Gastrocnemius medialis (tissue), 4 donors: ENCODE measurements around the gene DPYSL5. TPM values are rescaled to one million over a fixed set of nuclear protein-coding genes. Genes with fewer than 3 reads are reported as not detected.

ENCODE experiments used
- ATAC-seq, 2 donors: fragments of 150-250 bp; one replicate each; pipeline ENCODE4 v1.9.1; 2016
- DNase-seq, 2 donors: peaks; one replicate each; pipeline ENCODE4 v3.0.0-alpha.2; 2019
- H3K27ac ChIP-seq, 4 donors: fragments of 200-600 bp; sonication (generic); 1 replicate in 1 of 4; 2 replicates in 3 of 4; pipeline ENCODE4 v1.5.1; 2016 to 2018; ENCODE audit warnings: mild to moderate bottlenecking in 2 of 4, moderate library complexity in 1 of 4
- H3K27me3 ChIP-seq, 3 donors: fragments of 200-600 bp; sonication (generic) in 2 of 3; 1 replicate in 1 of 3; 2 replicates in 2 of 3; pipeline versions ENCODE4 v1.5.1 to v1.6.0; 2016 to 2019; ENCODE audit warnings: mild to moderate bottlenecking in 1 of 3, moderate library complexity in 1 of 3
- H3K36me3 ChIP-seq, 2 donors: fragments of 200-600 bp; sonication (generic) in 1 of 2; one replicate each; pipeline ENCODE4 v1.5.1; 2017 to 2018
- H3K4me1 ChIP-seq, 2 donors: fragments of 200-600 bp; sonication (generic) in 1 of 2; one replicate each; pipeline ENCODE4 v1.5.1; 2016 to 2017; ENCODE audit warnings: mild to moderate bottlenecking in 2 of 2
- H3K4me3 ChIP-seq, 4 donors: fragments of 200-600 bp; sonication (generic) in 3 of 4; 1 replicate in 1 of 4; 2 replicates in 3 of 4; pipeline ENCODE4 v1.5.1; 2016 to 2019; ENCODE audit warnings: mild to moderate bottlenecking in 2 of 4
- H3K9me3 ChIP-seq, 3 donors: fragments of 200-600 bp; sonication (generic) in 2 of 3; 1 replicate in 1 of 3; 2 replicates in 2 of 3; pipeline ENCODE4 v1.5.1; 2016 to 2019
- POLR2A ChIP-seq, 2 donors: fragments of 450-650 bp; IDR thresholded peaks; one replicate each; pipeline ENCODE4 v1.6.1; 2017; ENCODE audit warnings: antibody characterized with exemption in 2 of 2, mild to moderate bottlenecking in 2 of 2, moderate library complexity in 2 of 2
- in situ Hi-C, 4 donors: fragments of 200-750 bp; cut with MboI; loops; one replicate each; pipeline versions ENCODE4 v1.15.0 to v1.8.0; 2017; ENCODE audit warnings: low sequenced_read_pairs in 4 of 4
- intact Hi-C: fragments of 100-400 bp; cut with DNase I; formaldehyde crosslinking; loops from one replicate; pipeline ENCODE4 v1.15.1; 2023; ENCODE audit warnings: low total_unique reads
- total RNA-seq, 4 donors: library from RNA; depleted of rRNA; stranded (reverse); fragments of >200 nt; gene quantifications; one replicate each; pipeline versions ENCODE4 v1.1.0 to v1.2.3, GENCODE V29; 2016
- TF ChIP-seq, protein P1 (sequence below), 5 experiments: fragments of 450-650 bp in 3 of 5; fragments of 200-600 bp in 2 of 5; sonication (generic) in 2 of 5; IDR thresholded peaks in 4 of 5; conservative IDR thresholded peaks in 1 of 5; 1 replicate in 4 of 5; 2 replicates in 1 of 5; pipeline ENCODE4 v1.5.1; 2016 to 2019; ENCODE audit warnings: antibody characterized with exemption in 5 of 5, mild to moderate bottlenecking in 3 of 5, moderate library complexity in 3 of 5

DPYSL5 gene
- total RNA-seq, 4 donors from 2014 or later, result not detected

DNA sequence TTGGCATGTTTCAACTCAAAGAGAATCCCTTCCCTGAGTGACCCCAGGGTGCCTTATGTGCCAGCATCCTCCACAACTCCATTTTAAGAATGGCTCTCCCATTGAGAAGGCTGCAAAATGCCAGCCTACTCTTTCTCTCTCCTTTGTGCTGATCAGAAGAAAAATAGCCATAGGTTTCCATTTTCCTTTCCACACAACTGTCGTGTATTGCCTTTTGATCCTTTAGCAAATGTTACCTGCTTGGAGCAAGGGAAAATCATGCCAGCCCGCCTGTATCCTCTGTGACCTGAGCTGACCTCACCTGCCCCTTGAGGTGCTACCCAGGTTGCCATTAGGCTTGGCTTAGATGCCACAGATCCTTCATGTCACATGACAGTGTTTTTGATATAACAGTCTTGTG is 38.8 kb downstream of the DPYSL5 start:
- Histone ChIP-seq H3K4me1 (no peaks in the 10 kb centered on the region), H3K9me3 (no peaks in the 10 kb centered on the region), H3K36me3 (no peaks in the 10 kb centered on the region), H3K4me3 (no peak overlapping the region), H3K27ac (no peak overlapping the region), H3K27me3 (no peaks in the 10 kb centered on the region)
- no peak for TF ChIP-seq POLR2A (IDR thresholded peaks at IDR 0.05)
- TF ChIP-seq, protein P1, sequence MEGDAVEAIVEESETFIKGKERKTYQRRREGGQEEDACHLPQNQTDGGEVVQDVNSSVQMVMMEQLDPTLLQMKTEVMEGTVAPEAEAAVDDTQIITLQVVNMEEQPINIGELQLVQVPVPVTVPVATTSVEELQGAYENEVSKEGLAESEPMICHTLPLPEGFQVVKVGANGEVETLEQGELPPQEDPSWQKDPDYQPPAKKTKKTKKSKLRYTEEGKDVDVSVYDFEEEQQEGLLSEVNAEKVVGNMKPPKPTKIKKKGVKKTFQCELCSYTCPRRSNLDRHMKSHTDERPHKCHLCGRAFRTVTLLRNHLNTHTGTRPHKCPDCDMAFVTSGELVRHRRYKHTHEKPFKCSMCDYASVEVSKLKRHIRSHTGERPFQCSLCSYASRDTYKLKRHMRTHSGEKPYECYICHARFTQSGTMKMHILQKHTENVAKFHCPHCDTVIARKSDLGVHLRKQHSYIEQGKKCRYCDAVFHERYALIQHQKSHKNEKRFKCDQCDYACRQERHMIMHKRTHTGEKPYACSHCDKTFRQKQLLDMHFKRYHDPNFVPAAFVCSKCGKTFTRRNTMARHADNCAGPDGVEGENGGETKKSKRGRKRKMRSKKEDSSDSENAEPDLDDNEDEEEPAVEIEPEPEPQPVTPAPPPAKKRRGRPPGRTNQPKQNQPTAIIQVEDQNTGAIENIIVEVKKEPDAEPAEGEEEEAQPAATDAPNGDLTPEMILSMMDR (IDR thresholded peaks at IDR 0.05 in 4 of 5, conservative IDR thresholded peaks at IDR 0.05 in 1 of 5), result no peak
- intact Hi-C loops (no loop called here), in situ Hi-C loops (no loop called here)
- no peak for DNase-seq
- no peak for ATAC-seq

GRCh38 chr2:26887151-26887550 is 39.2 kb downstream of the DPYSL5 start:
- Histone ChIP-seq H3K4me3 (no peak overlapping the region), H3K27ac (no peak overlapping the region), H3K4me1 (no peaks in the 10 kb centered on the region), H3K9me3 (no peaks in the 10 kb centered on the region), H3K27me3 (no peaks in the 10 kb centered on the region), H3K36me3 (no peaks in the 10 kb centered on the region)
- intact Hi-C loops, result no loop called here
- ATAC-seq, result no peak
- TF ChIP-seq, protein P1 (IDR thresholded peaks at IDR 0.05 in 4 of 5, conservative IDR thresholded peaks at IDR 0.05 in 1 of 5), result no peak
- no peak for TF ChIP-seq POLR2A (IDR thresholded peaks at IDR 0.05)
- no peak for DNase-seq
- in situ Hi-C loops, result no loop called here

DNA sequence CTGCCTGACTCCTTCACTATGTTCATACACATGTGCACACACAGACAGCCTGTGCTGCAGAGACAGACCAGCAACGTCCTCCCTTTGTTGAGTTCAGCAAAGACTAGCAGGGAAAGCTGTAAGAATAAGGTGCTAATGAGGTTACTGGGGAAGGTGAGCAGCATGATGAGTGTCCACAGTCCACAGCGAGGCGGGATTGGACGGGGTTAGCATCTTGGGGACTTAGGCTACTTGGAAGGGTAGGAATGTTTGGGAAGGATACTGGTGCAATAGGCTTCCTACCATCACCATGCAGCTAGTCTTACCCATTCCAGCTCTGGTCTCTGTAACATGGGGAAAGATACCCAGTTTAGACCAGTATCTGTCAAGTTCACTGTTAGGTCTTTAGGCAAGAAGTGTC is 41.9 kb downstream of the DPYSL5 start:
- Histone ChIP-seq H3K9me3 (no peaks in the 10 kb centered on the region), H3K27ac (no peak overlapping the region), H3K4me3 (no peak overlapping the region), H3K4me1 (no peaks in the 10 kb centered on the region), H3K36me3 (no peaks in the 10 kb centered on the region), H3K27me3 (no peaks in the 10 kb centered on the region)
- TF ChIP-seq, protein P1 (IDR thresholded peaks at IDR 0.05 in 4 of 5, conservative IDR thresholded peaks at IDR 0.05 in 1 of 5), result no peak
- no peak for TF ChIP-seq POLR2A (IDR thresholded peaks at IDR 0.05)
- ATAC-seq (no peak), DNase-seq (no peak)
- intact Hi-C loops (no loop called here), in situ Hi-C loops (no loop called here)

- intact Hi-C loops, result no loop called here
- in situ Hi-C loops, result no loop called here
Observed at GRCh38 chr2:26890341-26891000, 42.5 kb downstream of the DPYSL5 start.

More at GRCh38 chr2:26890341-26891000, 42.5 kb downstream of the DPYSL5 start:
- no peak for TF ChIP-seq POLR2A (IDR thresholded peaks at IDR 0.05)
- TF ChIP-seq, protein P1 (IDR thresholded peaks at IDR 0.05 in 4 of 5, conservative IDR thresholded peaks at IDR 0.05 in 1 of 5), result no peak
- Histone ChIP-seq H3K4me1 (no peaks in the 10 kb centered on the region), H3K9me3 (no peaks in the 10 kb centered on the region), H3K4me3 (no peak overlapping the region), H3K27ac (no peak overlapping the region), H3K36me3 (no peaks in the 10 kb centered on the region), H3K27me3 (no peaks in the 10 kb centered on the region)
- no peak for DNase-seq
- no peak for ATAC-seq
